KOPT-K1 (cell line): ENCODE measurements around the gene GPR132.
A peak's percentile ranks its signal among the peaks of the same experiment; 100 is the strongest.
"Not testable (repeated sequence)": the region's sequence is repeated elsewhere in the genome, so short reads cannot be mapped to it uniquely, and the experiment has no call there.

Experiments
- H3K27ac ChIP-seq: fragments of 200-600 bp; sonication (generic); 2 replicates; pipeline ENCODE4 v1.5.1; 2016; ENCODE audit warnings: antibody characterized with exemption, mild to moderate bottlenecking, low read depth, low read length; ENCODE audit not compliant: poor library complexity, severe bottlenecking
- H3K36me3 ChIP-seq: fragments of 200-600 bp; sonication (generic); 2 replicates; pipeline ENCODE4 v1.5.1; 2017; ENCODE audit warnings: antibody characterized with exemption, mild to moderate bottlenecking, low read length, moderate library complexity; ENCODE audit not compliant: insufficient read depth
- H3K9me3 ChIP-seq: fragments of 200-600 bp; sonication (generic); 2 replicates; pipeline ENCODE4 v1.5.1; 2017; ENCODE audit warnings: antibody characterized with exemption, low read length, mild to moderate bottlenecking; ENCODE audit not compliant: insufficient read depth, poor library complexity, severe bottlenecking

GPR132 gene

DNA sequence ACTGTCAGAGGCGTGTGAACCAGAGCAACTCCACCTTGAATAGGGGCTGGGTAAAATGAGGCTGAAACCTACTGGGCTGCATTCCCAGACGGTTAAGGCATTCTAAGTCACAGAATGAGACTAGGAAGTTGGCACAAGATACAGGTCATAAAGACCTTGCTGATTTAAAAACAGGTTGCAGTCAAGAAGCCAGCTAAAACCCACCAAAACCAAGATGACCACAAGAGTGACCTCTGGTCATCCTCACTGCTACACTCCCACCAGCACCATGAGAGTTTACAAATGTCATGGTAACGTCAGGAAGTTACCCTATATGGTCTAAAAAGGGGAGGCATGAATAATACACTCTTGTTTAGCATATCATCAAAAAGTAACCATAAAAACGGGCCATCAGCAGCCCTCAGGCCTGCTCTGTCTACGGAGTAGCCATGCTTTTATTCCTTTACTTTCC, 32.8 kb downstream of the GPR132 start:
- H3K27ac ChIP-seq, H3K9me3 ChIP-seq, H3K36me3 ChIP-seq: not testable (repeated sequence)

DNA sequence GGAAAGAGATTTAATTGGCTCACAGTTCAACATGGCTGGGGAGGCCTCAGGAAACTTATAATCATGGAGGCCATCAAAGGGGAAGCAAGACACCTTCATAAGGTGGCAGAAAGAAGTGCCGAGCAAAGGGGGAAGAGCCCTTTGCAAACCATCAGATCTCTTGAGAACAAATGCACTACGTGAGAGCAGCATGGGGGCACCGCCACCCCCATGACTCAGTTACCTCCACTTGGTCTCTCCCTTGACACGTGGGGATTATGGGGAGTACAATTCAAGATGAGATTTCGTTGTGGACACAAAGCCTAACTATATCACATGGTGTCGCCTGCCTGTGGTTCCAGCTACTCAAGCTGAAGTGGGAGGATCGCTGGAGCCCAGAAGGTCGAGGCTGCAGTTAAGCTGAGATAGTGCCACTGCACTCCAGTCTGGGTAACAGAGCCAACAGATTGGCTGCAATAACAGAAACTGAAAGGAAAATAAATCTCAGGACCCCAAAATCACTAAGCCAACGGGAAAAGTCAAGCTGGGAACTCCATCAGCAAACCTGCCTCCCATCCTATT, 34.3 kb downstream of the GPR132 start:
- H3K27ac ChIP-seq, result no peak overlapping the region
- no peaks in the 10 kb centered on the region for H3K36me3 ChIP-seq
- no peaks in the 10 kb centered on the region for H3K9me3 ChIP-seq

DNA sequence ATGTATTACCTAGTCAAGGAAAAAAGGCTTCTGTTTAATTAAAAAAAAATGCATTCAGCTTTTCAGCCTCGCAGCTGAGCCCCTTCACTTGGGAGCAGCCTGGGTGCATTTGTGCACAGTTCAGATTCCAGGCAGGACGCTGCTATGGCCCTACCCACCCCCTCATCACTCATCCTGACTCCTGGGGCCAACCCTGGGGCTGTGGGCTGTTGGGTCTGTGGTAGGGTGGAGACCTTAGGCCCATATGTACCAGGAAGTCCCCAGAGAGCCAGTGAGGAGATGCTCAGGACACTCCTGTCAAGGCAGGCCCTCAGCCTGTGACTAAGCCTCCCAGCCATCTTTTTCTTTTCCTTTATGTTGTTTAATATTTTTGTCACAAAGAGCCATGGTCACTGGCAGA, 35.0 kb downstream of the GPR132 start:
- H3K9me3 ChIP-seq, result no peaks in the 10 kb centered on the region
- no peaks in the 10 kb centered on the region for H3K36me3 ChIP-seq
- no peak overlapping the region for H3K27ac ChIP-seq

DNA sequence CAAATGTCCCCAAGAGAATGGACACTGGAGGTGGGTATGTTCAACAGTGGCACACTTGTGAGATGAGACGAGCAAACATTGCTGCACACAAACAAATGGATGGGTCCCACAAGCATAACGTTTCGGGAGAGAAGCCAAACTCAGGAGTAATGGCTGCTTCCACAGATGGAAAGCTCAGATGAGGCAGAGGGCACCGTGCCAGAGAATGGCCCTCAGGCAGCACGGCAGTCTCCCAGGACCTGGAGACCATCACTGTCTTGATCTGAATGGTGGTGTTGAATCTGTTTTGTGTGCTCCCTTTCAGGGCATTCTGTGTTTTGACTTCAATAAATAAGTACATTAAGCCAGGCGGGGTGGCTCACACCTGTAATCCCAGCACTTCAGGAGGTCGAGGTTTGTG, 35.8 kb downstream of the GPR132 start:
- Histone ChIP-seq H3K27ac (no peak overlapping the region), H3K36me3 (no peaks in the 10 kb centered on the region), H3K9me3 (no peaks in the 10 kb centered on the region)

DNA sequence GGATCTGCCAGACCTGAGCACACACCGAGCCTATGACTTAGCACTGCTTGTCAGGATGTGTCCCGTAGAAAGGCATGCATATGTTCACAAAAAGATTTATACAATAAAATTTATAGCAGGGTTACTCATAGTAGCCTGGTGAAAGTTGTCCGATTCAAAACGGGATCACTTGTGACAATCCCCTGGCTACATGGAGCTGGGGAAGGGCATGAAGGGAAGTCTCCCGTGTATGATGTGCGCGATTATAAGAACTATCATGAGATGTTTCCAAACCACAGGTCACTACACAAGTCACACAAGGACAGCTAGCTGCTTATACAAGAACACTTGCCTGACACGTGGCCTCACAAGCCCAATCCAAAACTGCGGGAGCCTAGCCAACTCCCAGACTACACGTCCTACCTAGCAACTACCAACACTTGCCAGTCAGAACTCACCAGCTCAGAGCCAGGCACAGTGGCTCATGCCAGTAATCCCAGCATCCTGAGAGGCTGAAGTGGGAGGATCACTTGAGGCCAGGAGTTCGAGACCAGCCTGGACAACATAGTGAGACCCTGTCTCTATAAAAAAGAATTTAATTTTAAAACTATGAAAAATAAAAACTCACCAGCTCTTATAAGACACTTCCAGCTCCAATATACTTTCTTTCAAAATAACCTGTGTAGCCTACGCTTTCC, 36.8 kb downstream of the GPR132 start:
- Histone ChIP-seq H3K27ac (no peak overlapping the region), H3K9me3 (no peaks in the 10 kb centered on the region), H3K36me3 (no peaks in the 10 kb centered on the region)

DNA sequence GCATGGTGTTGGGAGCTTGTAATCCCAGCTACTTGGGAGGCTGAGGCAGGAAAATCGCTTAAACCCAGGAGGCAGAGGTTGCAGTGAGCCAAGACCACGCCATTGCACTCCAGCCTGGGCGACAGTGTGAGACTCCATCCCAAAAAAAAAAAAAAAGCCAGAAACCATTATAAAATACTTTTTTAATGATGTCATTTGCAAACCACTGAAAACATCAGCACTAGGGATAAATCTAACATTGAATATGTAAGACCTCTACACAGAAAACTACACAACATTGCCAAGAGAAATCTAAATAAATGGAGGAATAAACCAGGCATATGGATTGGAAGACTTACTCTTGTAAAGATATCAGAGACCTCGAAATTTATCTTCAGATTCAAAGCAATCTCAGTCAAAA, 37.5 kb downstream of the GPR132 start:
- not testable (repeated sequence) for H3K27ac ChIP-seq, H3K36me3 ChIP-seq, H3K9me3 ChIP-seq

DNA sequence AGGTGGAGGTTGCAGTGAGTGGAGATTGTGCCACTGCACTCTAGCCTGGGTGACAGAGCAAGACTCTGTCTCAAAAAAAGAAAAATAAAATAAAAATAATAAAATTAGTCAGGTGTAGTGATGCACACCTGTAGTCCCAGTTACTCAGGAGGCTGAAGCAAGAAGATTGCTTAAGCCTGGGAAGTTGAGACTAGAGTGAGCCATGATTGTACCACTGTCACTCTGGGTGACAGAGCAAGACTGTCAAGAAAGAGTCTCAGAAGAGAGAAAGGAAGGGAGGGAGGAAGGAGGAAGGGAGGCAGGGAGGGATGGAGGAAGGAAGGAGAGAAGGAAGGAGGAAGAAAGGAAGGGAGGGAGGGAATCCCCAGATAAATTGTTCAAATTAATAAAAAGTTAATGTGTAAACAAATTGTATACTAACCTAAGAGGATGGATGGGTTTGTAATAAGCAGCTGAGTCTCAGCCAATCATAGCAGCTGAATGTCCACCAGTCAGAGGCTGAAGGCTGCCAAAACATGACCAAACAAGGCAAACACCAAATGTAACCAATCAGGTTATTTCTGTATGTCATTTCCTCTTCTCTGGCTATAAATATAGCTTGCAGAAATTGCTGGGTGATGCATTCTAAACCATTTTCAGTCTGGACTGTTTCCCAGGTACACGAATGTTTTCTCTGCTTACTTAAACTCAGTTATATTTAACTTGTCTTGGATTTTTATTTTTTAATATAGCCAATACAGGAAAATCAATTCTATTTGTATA, 38.2 kb downstream of the GPR132 start:
- Histone ChIP-seq H3K36me3 (no peaks in the 10 kb centered on the region), H3K27ac (no peak overlapping the region), H3K9me3 (no peaks in the 10 kb centered on the region)

DNA sequence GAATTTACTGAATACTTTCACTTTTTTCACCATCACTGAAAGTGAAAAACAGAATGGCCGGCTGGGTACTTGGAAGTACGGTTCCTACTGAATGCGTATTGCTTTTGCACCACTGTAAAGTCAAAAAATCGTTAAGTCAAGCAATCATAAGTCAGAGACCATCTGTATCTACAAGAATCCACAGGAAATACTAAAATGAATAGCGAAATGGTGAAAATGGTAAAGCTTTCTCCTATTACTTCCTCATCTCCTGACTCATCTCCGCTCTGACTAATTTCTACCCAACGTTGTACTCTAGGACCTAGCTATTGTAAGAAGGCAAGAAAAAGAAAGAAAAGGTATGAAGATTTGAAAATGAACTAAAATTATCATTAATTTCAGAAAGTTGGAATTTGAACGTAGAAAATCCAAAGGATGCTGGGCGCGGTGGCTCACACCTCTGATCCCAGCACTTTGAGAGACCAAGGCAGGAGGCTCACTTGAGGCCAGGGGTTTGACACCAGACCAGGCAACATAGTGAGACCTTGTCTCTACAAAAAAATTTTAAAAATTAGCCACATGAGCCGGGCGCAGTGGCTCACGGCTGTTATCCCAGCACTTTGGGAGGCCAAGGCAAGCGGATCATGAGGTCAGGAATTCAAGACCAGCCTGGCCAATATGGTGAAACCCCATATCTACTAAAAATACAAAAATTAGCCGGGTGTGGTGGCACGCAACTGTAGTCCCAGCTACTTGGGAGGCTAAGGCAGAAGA, 39.0 kb downstream of the GPR132 start:
- H3K36me3 ChIP-seq, result no peaks in the 10 kb centered on the region
- no peaks in the 10 kb centered on the region for H3K9me3 ChIP-seq
- H3K27ac ChIP-seq, result no peak overlapping the region

DNA sequence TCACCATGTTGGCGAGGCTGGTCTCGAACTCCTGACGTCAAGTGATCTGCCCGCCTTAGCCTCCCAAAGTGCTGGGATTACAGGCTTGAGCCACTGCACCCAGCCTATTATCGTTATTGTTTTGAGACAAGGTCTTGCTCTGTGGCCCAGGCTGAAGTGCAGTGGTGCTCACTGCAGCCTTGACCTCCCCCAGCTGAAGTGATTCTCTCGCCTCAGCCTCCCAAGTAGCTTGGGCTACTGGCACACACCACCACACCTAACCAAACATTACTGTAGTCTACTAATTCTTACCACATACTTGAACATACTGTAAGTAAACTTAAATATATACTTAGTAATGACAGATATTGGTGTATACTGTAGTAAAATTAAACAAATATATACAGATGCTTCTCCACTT, 39.8 kb downstream of the GPR132 start:
- Histone ChIP-seq H3K9me3 (no peaks in the 10 kb centered on the region), H3K27ac (no peak overlapping the region), H3K36me3 (no peaks in the 10 kb centered on the region)

DNA sequence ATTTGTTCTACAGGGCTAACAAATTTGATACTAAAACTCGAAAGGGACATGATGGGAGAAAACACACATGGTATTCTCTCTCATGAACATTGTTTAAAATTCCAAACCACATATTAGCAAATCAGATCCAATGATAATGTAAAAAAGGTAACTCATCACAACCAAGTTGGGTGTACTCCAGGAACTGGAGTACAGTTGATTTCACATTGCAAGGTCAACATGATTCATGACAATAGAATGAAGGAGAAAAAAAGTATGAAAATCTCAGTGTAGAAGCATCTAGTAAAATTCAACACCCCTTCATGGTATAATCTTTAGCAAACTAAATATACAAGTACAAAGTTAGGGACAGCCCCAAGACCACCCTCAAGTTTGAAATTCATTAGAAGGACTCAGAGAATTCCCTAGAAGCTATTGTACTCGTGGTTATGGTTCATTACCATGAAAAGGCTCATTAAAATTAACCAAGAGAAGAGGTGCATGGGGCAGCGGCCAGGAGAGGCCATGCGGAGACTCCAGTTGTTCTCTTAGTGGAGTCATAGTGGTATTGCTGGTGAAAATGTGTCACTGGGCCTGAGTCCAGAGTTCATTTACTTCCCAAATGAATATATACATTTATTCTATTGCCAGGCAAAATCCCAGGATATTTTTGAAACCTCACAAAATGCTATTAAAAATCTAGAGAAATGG, 41.3 kb downstream of the GPR132 start:
- no peak overlapping the region for H3K27ac ChIP-seq

DNA sequence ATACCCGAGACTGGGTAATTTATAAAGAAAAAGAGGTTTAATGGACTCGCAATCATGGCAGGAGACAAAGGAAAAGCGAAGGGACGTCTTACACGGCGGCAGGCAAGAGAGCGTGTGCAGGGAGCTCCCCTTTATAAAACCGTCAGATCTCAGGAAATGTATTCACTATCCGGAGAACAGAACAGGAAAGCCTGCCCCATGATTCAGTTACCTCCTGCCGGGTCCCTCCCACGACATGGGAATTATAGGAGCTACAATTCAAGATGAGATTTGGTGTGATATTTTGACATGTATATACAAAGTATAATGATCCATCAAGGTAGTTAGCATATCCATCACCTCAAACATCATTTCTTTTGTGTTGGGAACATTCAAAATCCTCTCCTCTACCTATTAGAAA, 42.1 kb downstream of the GPR132 start:
- peaks cover 17% of the 10 kb centered on the region for H3K36me3 ChIP-seq
- no peaks in the 10 kb centered on the region for H3K9me3 ChIP-seq
- H3K27ac ChIP-seq, result no peak overlapping the region

More for the DNA sequence above, 41.3 kb downstream of the GPR132 start:
- Histone ChIP-seq H3K36me3 (peaks cover 10% of the 10 kb centered on the region), H3K9me3 (no peaks in the 10 kb centered on the region)

DNA sequence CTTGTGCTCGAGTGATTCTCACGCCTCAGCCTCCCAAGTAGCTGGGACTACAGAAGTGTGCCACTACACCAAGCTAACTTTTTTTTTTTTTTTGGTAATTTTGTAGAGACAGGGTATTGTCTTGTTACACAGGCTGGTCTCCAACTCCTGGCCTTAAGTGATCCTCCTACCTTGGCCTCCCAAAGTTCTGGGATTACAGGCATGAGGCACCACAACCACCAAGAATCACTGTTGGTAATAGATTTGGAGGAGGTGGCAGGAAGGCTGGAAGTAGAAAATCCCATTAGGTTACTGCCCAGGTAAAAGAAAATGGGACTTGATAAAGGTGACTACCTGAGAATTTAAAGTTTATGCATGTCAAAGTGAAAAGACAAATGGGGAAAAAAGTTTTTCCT, 43.0 kb downstream of the GPR132 start:
- Histone ChIP-seq H3K36me3 (peaks cover 25% of the 10 kb centered on the region), H3K27ac (no peak overlapping the region)

DNA sequence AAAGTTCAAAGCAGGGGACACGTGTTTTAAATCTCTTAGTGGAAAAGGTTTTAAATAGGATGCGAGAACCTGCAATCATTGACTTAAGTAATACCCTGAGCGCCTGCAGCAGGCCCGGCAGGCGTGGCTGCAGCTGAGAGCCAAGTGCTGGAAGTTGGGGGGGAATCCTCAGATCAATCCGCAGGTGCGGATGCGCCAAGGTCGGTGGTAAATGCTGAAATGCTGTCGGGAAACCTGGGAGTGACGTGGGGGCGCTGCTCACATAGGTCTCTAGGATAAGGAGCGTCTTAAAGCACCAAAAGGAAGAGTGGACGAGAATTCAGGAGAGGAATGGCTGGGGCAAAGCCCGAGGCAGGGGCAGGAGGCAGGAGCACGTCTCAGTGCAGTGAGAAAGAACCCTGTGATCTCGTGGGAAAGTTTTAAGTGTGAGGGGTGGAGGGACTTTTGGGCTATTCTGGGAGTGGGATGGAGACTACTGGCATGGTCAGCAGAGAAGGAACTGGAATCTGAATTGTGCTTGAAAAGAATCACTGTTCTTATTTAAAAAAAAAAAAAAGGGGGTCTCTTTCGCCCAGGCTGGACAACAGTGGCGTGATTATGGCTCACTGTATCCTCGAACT, 43.5 kb downstream of the GPR132 start:
- H3K9me3 ChIP-seq, result no peaks in the 10 kb centered on the region
- H3K36me3 ChIP-seq, result peaks cover 30% of the 10 kb centered on the region
- H3K27ac ChIP-seq, result peak overlapping the region; percentile 84

More for the DNA sequence above, 43.0 kb downstream of the GPR132 start:
- no peaks in the 10 kb centered on the region for H3K9me3 ChIP-seq

DNA sequence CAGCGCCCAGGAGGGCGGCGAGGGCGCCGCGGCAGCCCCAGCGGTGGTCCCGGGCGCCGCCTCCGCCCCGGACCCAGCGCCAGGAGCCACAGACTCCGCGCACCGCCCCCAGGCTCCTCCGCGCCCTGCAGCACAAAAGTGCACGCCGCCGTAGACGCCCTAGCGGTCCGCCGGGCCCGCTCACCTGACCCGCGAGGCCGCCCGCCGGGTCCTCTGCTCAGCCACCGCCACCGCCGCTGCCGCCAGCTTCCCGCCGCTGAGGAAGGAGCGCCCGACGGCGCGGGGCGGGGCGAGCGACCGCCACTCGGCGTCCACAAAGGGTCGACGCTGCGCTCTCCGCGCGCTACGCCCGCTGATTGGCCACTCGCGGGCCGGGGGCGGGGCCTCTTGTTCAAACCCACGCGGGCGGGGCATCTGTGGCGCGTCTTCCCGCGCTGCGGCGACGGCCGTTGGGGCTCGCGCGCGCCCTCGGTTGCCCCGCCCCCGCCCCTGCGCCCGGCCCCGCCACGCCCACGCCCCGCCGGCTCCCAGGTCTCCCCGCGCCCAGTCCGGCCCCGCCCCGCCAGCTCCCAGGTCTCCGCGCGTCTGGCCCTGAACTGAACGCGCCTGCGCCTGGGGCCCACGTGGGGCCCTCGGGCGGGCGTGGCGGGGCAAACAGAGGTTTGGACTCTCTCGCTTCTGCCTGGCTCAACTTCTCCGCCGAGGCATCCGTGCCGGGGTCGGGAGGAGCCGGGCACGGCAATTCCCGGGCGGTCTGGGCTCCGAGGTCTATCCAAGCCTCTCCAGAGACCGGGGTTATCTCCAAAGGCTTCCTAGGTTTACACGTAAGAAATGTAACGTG, 44.2 kb downstream of the GPR132 start, which contains the start of gene CDCA4:
CDCA4 (minus strand) TSS at position 269 of the 841 bp plus-strand sequence. CDS start 9,154 bp downstream, outside the sequence.
- Histone ChIP-seq H3K27ac (peak within 1 kb of the TSS; percentile 99), H3K9me3 (no peaks in the 10 kb centered on the region), H3K36me3 (peaks cover 38% of the 10 kb centered on the region)
